KBM-7 (cell line): Measurements from ENCODE around the gene SORD.
"Not testable (repeated sequence)": the region's sequence is repeated elsewhere in the genome, so short reads cannot be mapped to it uniquely, and the experiment has no call there.

Source experiments
- DNase-seq: peaks from one replicate; pipeline ENCODE4 v3.0.0-alpha.2; 2015
- in situ Hi-C: fragments of 300-500 bp; cut with MboI; formaldehyde crosslinking; loops from 2 replicates; pipeline ENCODE4 v1.14.3; 2020; ENCODE audit warnings: low sequenced_read_pairs, low pct_unique_long_range_greater_than_20kb, mixed read lengths

Gene SORD

GRCh38 chr15:45022871-45023658 is at the start of gene SORD:
Gene SORD, plus strand, starts transcription at chr15:45023195. Its CDS starts 89 bp downstream, at chr15:45023284.
- in situ Hi-C loops: no loop called here
- DNase-seq: peak; percentile 90

GRCh38 chr15:44976183-44976582 is 46.8 kb upstream of the SORD start:
- DNase-seq, in situ Hi-C loops: not testable (repeated sequence)

- in situ Hi-C loops, DNase-seq: not testable (repeated sequence)
Observed at GRCh38 chr15:44977781-44978180, 45.2 kb upstream of the SORD start.

- in situ Hi-C loops, DNase-seq: not testable (repeated sequence)
Observed at GRCh38 chr15:44979617-44980339, 43.2 kb upstream of the SORD start.

- DNase-seq, in situ Hi-C loops: not testable (repeated sequence)
Observed at GRCh38 chr15:44984144-44984543, 38.9 kb upstream of the SORD start.

- DNase-seq, in situ Hi-C loops: not testable (repeated sequence)
Observed at GRCh38 chr15:44986346-44987055, 36.5 kb upstream of the SORD start.

GRCh38 chr15:44987711-44988110 is 35.3 kb upstream of the SORD start:
- DNase-seq, in situ Hi-C loops: not testable (repeated sequence)

GRCh38 chr15:44988184-44988869 is 34.7 kb upstream of the SORD start:
- DNase-seq, in situ Hi-C loops: not testable (repeated sequence)

- in situ Hi-C loops, DNase-seq: not testable (repeated sequence)
Observed at GRCh38 chr15:44988870-44989219, 34.1 kb upstream of the SORD start.

- in situ Hi-C loops, DNase-seq: not testable (repeated sequence)
Observed at GRCh38 chr15:44997632-44998031, 25.4 kb upstream of the SORD start.

- in situ Hi-C loops: no loop called here
- no peak for DNase-seq
Observed at GRCh38 chr15:44999105-44999504, 23.9 kb upstream of the SORD start.

- in situ Hi-C loops, DNase-seq: not testable (repeated sequence)
Observed at GRCh38 chr15:45001180-45001579, 21.8 kb upstream of the SORD start.

GRCh38 chr15:45003731-45004410 is 19.1 kb upstream of the SORD start:
- in situ Hi-C loops, DNase-seq: not testable (repeated sequence)

- DNase-seq, in situ Hi-C loops: not testable (repeated sequence)
Observed at GRCh38 chr15:45004590-45005175, 18.3 kb upstream of the SORD start.

- no peak for DNase-seq
- in situ Hi-C loops: no loop called here
Observed at GRCh38 chr15:45009046-45009445, 13.9 kb upstream of the SORD start.

- DNase-seq, in situ Hi-C loops: not testable (repeated sequence)
Observed at GRCh38 chr15:45015114-45015513, 7.9 kb upstream of the SORD start.

- in situ Hi-C loops, DNase-seq: not testable (repeated sequence)
Observed at GRCh38 chr15:45020222-45020900, 2.6 kb upstream of the SORD start.

- DNase-seq, in situ Hi-C loops: not testable (repeated sequence)
Observed at GRCh38 chr15:45020901-45021259, 2.1 kb upstream of the SORD start.
